ENCODE data around the gene DENND2C.

DENND2C gene

GRCh38 chr1:114627107-114627506, 42.7 kb downstream of the DENND2C start:
- no peaks in the 10 kb centered on the region for H3K36me3 ChIP-seq (ENCODE audit: insufficient read depth, low read depth, low read length)
- no peaks in the 10 kb centered on the region for H3K27me3 ChIP-seq (ENCODE audit: insufficient read depth, low read length)
- H3K9me3 ChIP-seq (ENCODE audit: insufficient read depth, low read depth, low read length) = no peaks in the 10 kb centered on the region
- no peaks in the 10 kb centered on the region for H3K4me1 ChIP-seq (ENCODE audit: insufficient read depth, low read length)
- no peak overlapping the region for H3K4me3 ChIP-seq (ENCODE audit: low read length)
- no peak overlapping the region for H3K27ac ChIP-seq (ENCODE audit: low read length)
- H3K9ac ChIP-seq (ENCODE audit: low read depth, low read length) = no peak overlapping the region

GRCh38 chr1:114623364-114623763, 46.5 kb downstream of the DENND2C start:
- Histone ChIP-seq H3K9me3 (ENCODE audit: insufficient read depth, low read depth, low read length) (no peaks in the 10 kb centered on the region), H3K9ac (ENCODE audit: low read depth, low read length) (no peak overlapping the region), H3K27me3 (ENCODE audit: insufficient read depth, low read length) (no peaks in the 10 kb centered on the region), H3K27ac (ENCODE audit: low read length) (no peak overlapping the region), H3K36me3 (ENCODE audit: insufficient read depth, low read depth, low read length) (no peaks in the 10 kb centered on the region), H3K4me3 (ENCODE audit: low read length) (no peak overlapping the region), H3K4me1 (ENCODE audit: insufficient read depth, low read length) (no peaks in the 10 kb centered on the region)

GRCh38 chr1:114620419-114620818, 49.4 kb downstream of the DENND2C start:
- H3K4me1 ChIP-seq (ENCODE audit: insufficient read depth, low read length) = no peaks in the 10 kb centered on the region
- no peak overlapping the region for H3K9ac ChIP-seq (ENCODE audit: low read depth, low read length)
- no peaks in the 10 kb centered on the region for H3K36me3 ChIP-seq (ENCODE audit: insufficient read depth, low read depth, low read length)
- H3K27ac ChIP-seq (ENCODE audit: low read length) = no peak overlapping the region
- no peaks in the 10 kb centered on the region for H3K27me3 ChIP-seq (ENCODE audit: insufficient read depth, low read length)
- H3K9me3 ChIP-seq (ENCODE audit: insufficient read depth, low read depth, low read length) = no peaks in the 10 kb centered on the region
- H3K4me3 ChIP-seq (ENCODE audit: low read length) = no peak overlapping the region

- no peak overlapping the region for H3K4me3 ChIP-seq (ENCODE audit: low read length)
- no peak overlapping the region for H3K27ac ChIP-seq (ENCODE audit: low read length)
- no peaks in the 10 kb centered on the region for H3K9me3 ChIP-seq (ENCODE audit: insufficient read depth, low read depth, low read length)
- H3K36me3 ChIP-seq (ENCODE audit: insufficient read depth, low read depth, low read length) = no peaks in the 10 kb centered on the region
- no peaks in the 10 kb centered on the region for H3K4me1 ChIP-seq (ENCODE audit: insufficient read depth, low read length)
- no peaks in the 10 kb centered on the region for H3K27me3 ChIP-seq (ENCODE audit: insufficient read depth, low read length)
- H3K9ac ChIP-seq (ENCODE audit: low read depth, low read length) = no peak overlapping the region
Observed at GRCh38 chr1:114618606-114619005, 51.2 kb downstream of the DENND2C start.

- Histone ChIP-seq H3K27me3 (ENCODE audit: insufficient read depth, low read length) (no peaks in the 10 kb centered on the region), H3K9ac (ENCODE audit: low read depth, low read length) (no peak overlapping the region), H3K27ac (ENCODE audit: low read length) (no peak overlapping the region)
Observed at GRCh38 chr1:114610546-114611245, 59.2 kb downstream of the DENND2C start.

GRCh38 chr1:114609826-114610225, 60.0 kb downstream of the DENND2C start:
- Histone ChIP-seq H3K36me3 (ENCODE audit: insufficient read depth, low read depth, low read length) (no peaks in the 10 kb centered on the region), H3K27ac (ENCODE audit: low read length) (no peak overlapping the region), H3K9me3 (ENCODE audit: insufficient read depth, low read depth, low read length) (no peaks in the 10 kb centered on the region), H3K4me1 (ENCODE audit: insufficient read depth, low read length) (no peaks in the 10 kb centered on the region), H3K27me3 (ENCODE audit: insufficient read depth, low read length) (no peaks in the 10 kb centered on the region), H3K9ac (ENCODE audit: low read depth, low read length) (no peak overlapping the region), H3K4me3 (ENCODE audit: low read length) (no peak overlapping the region)

More at GRCh38 chr1:114610546-114611245, 59.2 kb downstream of the DENND2C start:
- H3K9me3 ChIP-seq (ENCODE audit: insufficient read depth, low read depth, low read length) = no peaks in the 10 kb centered on the region
- H3K4me1 ChIP-seq (ENCODE audit: insufficient read depth, low read length) = no peaks in the 10 kb centered on the region
- H3K4me3 ChIP-seq (ENCODE audit: low read length) = no peak overlapping the region
- H3K36me3 ChIP-seq (ENCODE audit: insufficient read depth, low read depth, low read length) = no peaks in the 10 kb centered on the region

GRCh38 chr1:114609026-114609425, 60.8 kb downstream of the DENND2C start:
- Histone ChIP-seq H3K27ac (ENCODE audit: low read length) (no peak overlapping the region), H3K4me1 (ENCODE audit: insufficient read depth, low read length) (no peaks in the 10 kb centered on the region), H3K9ac (ENCODE audit: low read depth, low read length) (no peak overlapping the region), H3K27me3 (ENCODE audit: insufficient read depth, low read length) (no peaks in the 10 kb centered on the region), H3K36me3 (ENCODE audit: insufficient read depth, low read depth, low read length) (no peaks in the 10 kb centered on the region), H3K9me3 (ENCODE audit: insufficient read depth, low read depth, low read length) (no peaks in the 10 kb centered on the region), H3K4me3 (ENCODE audit: low read length) (no peak overlapping the region)

- Histone ChIP-seq H3K9ac (ENCODE audit: low read depth, low read length) (no peak overlapping the region), H3K4me3 (ENCODE audit: low read length) (no peak overlapping the region), H3K27me3 (ENCODE audit: insufficient read depth, low read length) (no peaks in the 10 kb centered on the region), H3K27ac (ENCODE audit: low read length) (no peak overlapping the region), H3K4me1 (ENCODE audit: insufficient read depth, low read length) (no peaks in the 10 kb centered on the region), H3K36me3 (ENCODE audit: insufficient read depth, low read depth, low read length) (no peaks in the 10 kb centered on the region), H3K9me3 (ENCODE audit: insufficient read depth, low read depth, low read length) (no peaks in the 10 kb centered on the region)
Observed at GRCh38 chr1:114607223-114607622, 62.6 kb downstream of the DENND2C start.

GRCh38 chr1:114597949-114598348, 71.9 kb downstream of the DENND2C start:
- Histone ChIP-seq H3K9me3 (ENCODE audit: insufficient read depth, low read depth, low read length) (no peaks in the 10 kb centered on the region), H3K4me3 (ENCODE audit: low read length) (no peak overlapping the region), H3K4me1 (ENCODE audit: insufficient read depth, low read length) (no peaks in the 10 kb centered on the region), H3K36me3 (ENCODE audit: insufficient read depth, low read depth, low read length) (no peaks in the 10 kb centered on the region), H3K27ac (ENCODE audit: low read length) (no peak overlapping the region), H3K27me3 (ENCODE audit: insufficient read depth, low read length) (no peaks in the 10 kb centered on the region), H3K9ac (ENCODE audit: low read depth, low read length) (no peak overlapping the region)

GRCh38 chr1:114595602-114596001, 74.2 kb downstream of the DENND2C start:
- no peaks in the 10 kb centered on the region for H3K4me1 ChIP-seq (ENCODE audit: insufficient read depth, low read length)
- no peak overlapping the region for H3K4me3 ChIP-seq (ENCODE audit: low read length)
- no peaks in the 10 kb centered on the region for H3K9me3 ChIP-seq (ENCODE audit: insufficient read depth, low read depth, low read length)
- no peaks in the 10 kb centered on the region for H3K27me3 ChIP-seq (ENCODE audit: insufficient read depth, low read length)
- H3K36me3 ChIP-seq (ENCODE audit: insufficient read depth, low read depth, low read length) = no peaks in the 10 kb centered on the region
- no peak overlapping the region for H3K27ac ChIP-seq (ENCODE audit: low read length)
- no peak overlapping the region for H3K9ac ChIP-seq (ENCODE audit: low read depth, low read length)

GRCh38 chr1:114594046-114594445, 75.8 kb downstream of the DENND2C start:
- Histone ChIP-seq H3K4me3 (ENCODE audit: low read length) (no peak overlapping the region), H3K27me3 (ENCODE audit: insufficient read depth, low read length) (no peaks in the 10 kb centered on the region), H3K9me3 (ENCODE audit: insufficient read depth, low read depth, low read length) (no peaks in the 10 kb centered on the region), H3K9ac (ENCODE audit: low read depth, low read length) (no peak overlapping the region), H3K27ac (ENCODE audit: low read length) (no peak overlapping the region), H3K4me1 (ENCODE audit: insufficient read depth, low read length) (no peaks in the 10 kb centered on the region), H3K36me3 (ENCODE audit: insufficient read depth, low read depth, low read length) (no peaks in the 10 kb centered on the region)

GRCh38 chr1:114589122-114589521, 80.7 kb downstream of the DENND2C start:
- Histone ChIP-seq H3K9ac (ENCODE audit: low read depth, low read length) (no peak overlapping the region), H3K27ac (ENCODE audit: low read length) (no peak overlapping the region), H3K4me1 (ENCODE audit: insufficient read depth, low read length) (no peaks in the 10 kb centered on the region), H3K4me3 (ENCODE audit: low read length) (no peak overlapping the region), H3K27me3 (ENCODE audit: insufficient read depth, low read length) (no peaks in the 10 kb centered on the region), H3K9me3 (ENCODE audit: insufficient read depth, low read depth, low read length) (no peaks in the 10 kb centered on the region), H3K36me3 (ENCODE audit: insufficient read depth, low read depth, low read length) (no peaks in the 10 kb centered on the region)
